Endothelial cell of umbilical vein (primary cell): ENCODE results near the gene GNB1. TPM values are rescaled to one million over a fixed set of nuclear protein-coding genes. Genes with fewer than 3 reads are reported as not detected.

Experiments used
- BruUV-seq: library from RNA; stranded (reverse); fragments of 400-500 nt; replicated peaks from 2 replicates; lab custom pipeline; 2021; lab: Mats Ljungman, UMichigan
- CTCF ChIA-PET: fragments of 300-600, 350-600 bp; sonication (Branson Sonifier 250); formaldehyde crosslinking; loops from one replicate; lab custom pipeline; 2021; ENCODE audit warnings: antibody characterized with exemption, inconsistent platforms; lab: Charles Lee
- POLR2A ChIA-PET: fragments of 300-600, 350-600 bp; sonication (Branson Sonifier 250); formaldehyde crosslinking; loops from one replicate; lab custom pipeline; 2021; ENCODE audit warnings: antibody characterized with exemption, inconsistent platforms; lab: Charles Lee
- DNase-seq: peaks from one replicate; pipeline ENCODE4 v3.0.0-alpha.2; 2011; ENCODE audit warnings: low read depth, low spot score
- FAIRE-seq: peaks from 2 replicates; lab custom pipeline; 2011; peaks lifted over from hg19 to GRCh38; lab: Jason Lieb, UNC
- H2AFZ ChIP-seq: 2 replicates; pipeline ENCODE4 v1.6.0; 2012; ENCODE audit warnings: low read depth, low read length, control low read depth, inconsistent platforms
- H3K27ac ChIP-seq: 2 replicates; pipeline ENCODE4 v1.5.1; 2011; ENCODE audit warnings: low read depth, mild to moderate bottlenecking, control low read depth, low read length, moderate library complexity; ENCODE audit not compliant: insufficient read depth
- H3K27me3 ChIP-seq, 2 experiments: 2 replicates each; pipeline versions ENCODE4 v1.6.0 to v1.6.1; 2011; ENCODE audit warnings: low read length in 2 of 2, mixed read lengths in 1 of 2; ENCODE audit not compliant: control insufficient read depth in 2 of 2, insufficient read depth in 2 of 2
- H3K36me3 ChIP-seq, 2 experiments: 2 replicates in 1 of 2; 3 replicates in 1 of 2; pipeline ENCODE4 v1.5.1; 2011; ENCODE audit warnings: low read length in 2 of 2, mild to moderate bottlenecking in 1 of 2, moderate library complexity in 1 of 2; ENCODE audit not compliant: control insufficient read depth in 2 of 2, insufficient read depth in 2 of 2; ENCODE audit errors: extremely low read depth in 1 of 2
- H3K4me1 ChIP-seq: 3 replicates; pipeline ENCODE4 v1.5.1; 2011; ENCODE audit warnings: mild to moderate bottlenecking, low read length; ENCODE audit not compliant: control insufficient read depth, insufficient read depth; ENCODE audit errors: extremely low read depth
- H3K4me2 ChIP-seq: 2 replicates; pipeline ENCODE4 v1.6.1; 2011; ENCODE audit warnings: low read length, control low read depth, mixed read lengths; ENCODE audit not compliant: insufficient read depth
- H3K4me3 ChIP-seq, 3 experiments: fragments of 200-600 bp in 1 of 3; sonication (generic), shearing (Covaris generic) in 1 of 3; replicated peaks in 1 of 3; 2 replicates each; pipeline ENCODE4 v1.5.1; 2011 to 2016; ENCODE audit warnings: control low read depth in 3 of 3, low read length in 3 of 3, mild to moderate bottlenecking in 2 of 3, inconsistent platforms in 1 of 3, low read depth in 1 of 3, moderate library complexity in 1 of 3; ENCODE audit not compliant: insufficient read depth in 1 of 3
- H3K79me2 ChIP-seq: 2 replicates; pipeline ENCODE4 v1.6.0; 2012; ENCODE audit warnings: low read length, inconsistent platforms; ENCODE audit not compliant: control insufficient read depth, insufficient read depth
- H3K9ac ChIP-seq: replicated peaks from 2 replicates; pipeline ENCODE3; 2011; ENCODE audit warnings: low read length, control low read depth; ENCODE audit not compliant: insufficient read depth; ENCODE audit errors: extremely low read depth
- H3K9me1 ChIP-seq: replicated peaks from 3 replicates; pipeline ENCODE4 v1.6.0; 2011; ENCODE audit warnings: mild to moderate bottlenecking, low read length; ENCODE audit not compliant: control insufficient read depth, insufficient read depth; ENCODE audit errors: extremely low read depth
- H3K9me3 ChIP-seq: replicated peaks from 2 replicates; pipeline ENCODE4 v1.5.1; 2012; ENCODE audit warnings: low read length, inconsistent platforms; ENCODE audit not compliant: control insufficient read depth, insufficient read depth
- H4K20me1 ChIP-seq: replicated peaks from 2 replicates; pipeline ENCODE3; 2011; ENCODE audit warnings: mild to moderate bottlenecking, low read length; ENCODE audit not compliant: control insufficient read depth, insufficient read depth; ENCODE audit errors: extremely low read depth
- EZH2 ChIP-seq: IDR thresholded peaks from 2 replicates; pipeline ENCODE4 v1.6.1; 2012; ENCODE audit warnings: borderline replicate concordance, low read depth, mild to moderate bottlenecking, moderate library complexity, low read length, inconsistent platforms; ENCODE audit not compliant: severe bottlenecking
- FOS ChIP-seq: IDR thresholded peaks from 2 replicates; pipeline ENCODE4 v1.6.1; 2011; ENCODE audit warnings: mild to moderate bottlenecking, low read length, moderate library complexity, borderline replicate concordance; ENCODE audit not compliant: insufficient read depth
- GATA2 ChIP-seq: IDR thresholded peaks from 2 replicates; pipeline ENCODE4 v1.7.0; 2011; ENCODE audit warnings: low read depth, mild to moderate bottlenecking, moderate library complexity, mixed read lengths, low read length; ENCODE audit not compliant: insufficient read length, insufficient read depth
- JUN ChIP-seq: IDR thresholded peaks from 2 replicates; pipeline ENCODE4 v1.6.1; 2011; ENCODE audit warnings: borderline replicate concordance, low read depth; ENCODE audit not compliant: insufficient read length, insufficient read depth
- MYC ChIP-seq: IDR thresholded peaks from one replicate; pipeline ENCODE4 v1.6.1; 2011; ENCODE audit warnings: mild to moderate bottlenecking, low read depth, low read length
- POLR2A ChIP-seq: IDR thresholded peaks from 2 replicates; pipeline ENCODE4 v1.6.1; 2012; ENCODE audit warnings: low read depth, mild to moderate bottlenecking, control low read depth, low read length
- POLR2AphosphoS5 ChIP-seq: IDR thresholded peaks from 2 replicates; pipeline ENCODE4 v1.6.1; 2012; ENCODE audit warnings: low read depth, mild to moderate bottlenecking, control low read depth, low read length, moderate library complexity; ENCODE audit not compliant: insufficient read depth
- dilution Hi-C: fragments of 300-500 bp; cut with MboI; formaldehyde crosslinking; loops from one replicate; pipeline ENCODE4 v1.15.0; 2019; ENCODE audit warnings: low sequenced_read_pairs; ENCODE audit not compliant: extremely low pct_ligation_motif_present
- intact Hi-C: fragments of 100-400 bp; cut with micrococcal nuclease; formaldehyde crosslinking; loops from one replicate; pipeline ENCODE4 v1.10.0; 2022
- polyA plus RNA-seq, 4 experiments: library from polyadenylated mRNA; depleted of rRNA in 3 of 4; stranded (reverse) in 3 of 4; unstranded in 1 of 4; fragments of >200 nt; gene quantifications; 2 replicates each; pipeline versions ENCODE4 v1.2.1 to v1.2.3, GENCODE V29; 2011 to 2012; ENCODE audit warnings: missing spikeins in 1 of 4
- total RNA-seq: library from RNA; stranded (reverse); gene quantifications from 2 replicates; pipeline ENCODE4 v1.2.3, GENCODE V29; 2021
- TF ChIP-seq, protein P1 (sequence below), 2 donors: IDR thresholded peaks; 1 replicate in 1 of 2; 2 replicates in 1 of 2; pipeline ENCODE4 v1.5.1; 2011; ENCODE audit warnings: low read length in 2 of 2, mild to moderate bottlenecking in 2 of 2, moderate library complexity in 2 of 2, control low read depth in 1 of 2, inconsistent platforms in 1 of 2, low read depth in 1 of 2; ENCODE audit not compliant: insufficient read depth in 1 of 2; ENCODE audit errors: extremely low read depth in 1 of 2
- TF ChIP-seq, protein P2 (sequence below): IDR thresholded peaks from 2 replicates; pipeline ENCODE4 v1.6.1; 2011; ENCODE audit not compliant: insufficient read depth, insufficient read length

Gene GNB1
- total and polyA plus RNA-seq, 2 donors (not counting 3 experiments of a cell fraction or from before 2014, with no cell fraction given), result 501 to 529 TPM

DNA sequence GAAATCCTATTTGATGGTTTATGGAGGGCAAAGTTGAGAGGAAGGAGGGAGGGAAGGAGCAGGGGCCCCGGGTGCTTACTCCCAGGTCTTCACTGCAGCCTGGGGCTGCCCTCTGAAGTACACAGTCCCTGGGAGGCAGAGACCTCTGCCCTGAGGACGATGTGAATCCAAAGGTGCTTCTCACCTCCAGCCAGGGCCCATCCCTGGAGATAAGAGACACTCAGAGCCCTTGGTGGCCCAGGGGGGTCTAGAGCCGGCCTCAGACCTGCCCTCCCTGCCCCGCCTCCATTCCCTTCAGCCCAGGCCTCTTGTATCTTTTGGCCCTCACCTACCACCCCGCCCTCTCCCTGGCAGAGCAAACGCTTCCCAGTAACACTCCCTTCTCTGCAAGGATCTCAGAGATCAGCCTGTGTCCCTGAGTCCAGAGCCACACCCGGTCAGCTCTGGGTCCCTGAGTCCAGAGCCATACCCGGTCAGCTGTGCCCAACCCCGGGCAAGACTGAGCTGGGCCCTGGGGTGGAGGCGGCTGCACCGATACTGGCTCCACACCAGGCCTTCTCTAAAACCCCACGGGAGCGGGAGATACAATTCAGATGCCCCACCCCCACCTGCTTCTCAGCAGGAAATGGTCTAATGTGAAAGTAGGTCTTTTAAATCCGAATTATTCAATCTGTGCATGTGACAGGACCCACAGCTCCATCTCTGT is 3.6 kb upstream of the GNB1 start:
- dilution Hi-C loops (no loop called here), intact Hi-C loops (no loop called here)
- no peaks in the 10 kb centered on the region for H3K27me3 ChIP-seq
- H3K4me1 ChIP-seq, result peaks cover 7% of the 10 kb centered on the region
- H3K9ac ChIP-seq, result no peak overlapping the region
- no peak overlapping the region for H2AFZ ChIP-seq
- no peak overlapping the region for H3K4me2 ChIP-seq
- H3K9me3 ChIP-seq, result no peaks in the 10 kb centered on the region
- no peaks in the 10 kb centered on the region for H3K36me3 ChIP-seq
- FAIRE-seq, result no peak
- BruUV-seq, result no TSS peak
- H3K79me2 ChIP-seq, result peaks cover 9% of the 10 kb centered on the region
- DNase-seq, result no peak
- no peaks in the 10 kb centered on the region for H3K9me1 ChIP-seq
- ChIA-PET POLR2A (no interaction called here), CTCF (interaction anchor here (0.6 kb wide), 1 partner anchor 12 kb away, joined by 3 read pairs; no protein-coding TSS in a partner anchor)
- TF ChIP-seq, protein P1, sequence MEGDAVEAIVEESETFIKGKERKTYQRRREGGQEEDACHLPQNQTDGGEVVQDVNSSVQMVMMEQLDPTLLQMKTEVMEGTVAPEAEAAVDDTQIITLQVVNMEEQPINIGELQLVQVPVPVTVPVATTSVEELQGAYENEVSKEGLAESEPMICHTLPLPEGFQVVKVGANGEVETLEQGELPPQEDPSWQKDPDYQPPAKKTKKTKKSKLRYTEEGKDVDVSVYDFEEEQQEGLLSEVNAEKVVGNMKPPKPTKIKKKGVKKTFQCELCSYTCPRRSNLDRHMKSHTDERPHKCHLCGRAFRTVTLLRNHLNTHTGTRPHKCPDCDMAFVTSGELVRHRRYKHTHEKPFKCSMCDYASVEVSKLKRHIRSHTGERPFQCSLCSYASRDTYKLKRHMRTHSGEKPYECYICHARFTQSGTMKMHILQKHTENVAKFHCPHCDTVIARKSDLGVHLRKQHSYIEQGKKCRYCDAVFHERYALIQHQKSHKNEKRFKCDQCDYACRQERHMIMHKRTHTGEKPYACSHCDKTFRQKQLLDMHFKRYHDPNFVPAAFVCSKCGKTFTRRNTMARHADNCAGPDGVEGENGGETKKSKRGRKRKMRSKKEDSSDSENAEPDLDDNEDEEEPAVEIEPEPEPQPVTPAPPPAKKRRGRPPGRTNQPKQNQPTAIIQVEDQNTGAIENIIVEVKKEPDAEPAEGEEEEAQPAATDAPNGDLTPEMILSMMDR (IDR thresholded peaks at IDR 0.05; ENCODE audit: extremely low read depth in 1 of 2, insufficient read depth in 1 of 2, low read depth in 1 of 2, low read length in 2 of 2), result no peak
- no peak for TF ChIP-seq MYC
- TF ChIP-seq GATA2, result no peak
- TF ChIP-seq JUN, result no peak
- TF ChIP-seq, protein P2, sequence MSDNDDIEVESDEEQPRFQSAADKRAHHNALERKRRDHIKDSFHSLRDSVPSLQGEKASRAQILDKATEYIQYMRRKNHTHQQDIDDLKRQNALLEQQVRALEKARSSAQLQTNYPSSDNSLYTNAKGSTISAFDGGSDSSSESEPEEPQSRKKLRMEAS, result no peak
- no peak for TF ChIP-seq POLR2A
- no peak for TF ChIP-seq POLR2AphosphoS5
- no peak for TF ChIP-seq EZH2
- TF ChIP-seq FOS, result no peak
- H4K20me1 ChIP-seq, result no peaks in the 10 kb centered on the region
- no peak overlapping the region for H3K27ac ChIP-seq
- H3K4me3 ChIP-seq, result no peak overlapping the region
